ENCODE results near the gene GUCA2A. TPM values are rescaled to one million over a fixed set of nuclear protein-coding genes. Genes with fewer than 3 reads are reported as not detected.
"Not testable (repeated sequence)": the region's sequence is repeated elsewhere in the genome, so short reads cannot be mapped to it uniquely, and the experiment has no call there.

Gene GUCA2A, protein sequence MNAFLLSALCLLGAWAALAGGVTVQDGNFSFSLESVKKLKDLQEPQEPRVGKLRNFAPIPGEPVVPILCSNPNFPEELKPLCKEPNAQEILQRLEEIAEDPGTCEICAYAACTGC
- polyA plus RNA-seq: 68.7 TPM
- long read RNA-seq, donor 1, transcript GUCA2A-201 (3 exons, 569 nt): major isoform, 147 of 157 reads
- long read RNA-seq, donor 1, partial matches to known transcripts: 10 of 157 reads
- long read RNA-seq, donor 1, other reads (novel, unspliced or antisense): 0 of 157 reads
- long read RNA-seq, donor 2, transcript GUCA2A-201 (3 exons, 569 nt): major isoform, 118 of 126 reads
- long read RNA-seq, donor 2, partial matches to known transcripts: 8 of 126 reads
- long read RNA-seq, donor 2, other reads (novel, unspliced or antisense): 0 of 126 reads
- long read RNA-seq, donor 3: 0 reads
- long read RNA-seq, donor 4, transcript GUCA2A-201 (3 exons, 569 nt): major isoform, 120 of 142 reads
- long read RNA-seq, donor 4, partial matches to known transcripts: 22 of 142 reads
- long read RNA-seq, donor 4, other reads (novel, unspliced or antisense): 0 of 142 reads
- long read RNA-seq, donor 5, transcript GUCA2A-201 (3 exons, 569 nt): major isoform, 114 of 133 reads
- long read RNA-seq, donor 5, partial matches to known transcripts: 19 of 133 reads
- long read RNA-seq, donor 5, other reads (novel, unspliced or antisense): 0 of 133 reads
- long read RNA-seq, donor 6, transcript GUCA2A-201 (3 exons, 569 nt): major isoform, 47 of 47 reads
- long read RNA-seq, donor 6, partial matches to known transcripts: 0 of 47 reads
- long read RNA-seq, donor 6, other reads (novel, unspliced or antisense): 0 of 47 reads
- long read RNA-seq, donor 7, transcript GUCA2A-201 (3 exons, 569 nt): major isoform, 133 of 141 reads
- long read RNA-seq, donor 7, partial matches to known transcripts: 0 of 141 reads
- long read RNA-seq, donor 7, other reads (novel, unspliced or antisense): 8 of 141 reads
- long read RNA-seq, donor 8, transcript GUCA2A-201 (3 exons, 569 nt): major isoform, 223 of 233 reads
- long read RNA-seq, donor 8, partial matches to known transcripts: 10 of 233 reads
- long read RNA-seq, donor 8, other reads (novel, unspliced or antisense): 0 of 233 reads
- long read RNA-seq, donor 9, transcript GUCA2A-201 (3 exons, 569 nt): major isoform, 155 of 183 reads
- long read RNA-seq, donor 9, partial matches to known transcripts: 28 of 183 reads
- long read RNA-seq, donor 9, other reads (novel, unspliced or antisense): 0 of 183 reads
- long read RNA-seq, donor 10, transcript GUCA2A-201 (3 exons, 569 nt): major isoform, 25 of 25 reads
- long read RNA-seq, donor 10, partial matches to known transcripts: 0 of 25 reads
- long read RNA-seq, donor 10, other reads (novel, unspliced or antisense): 0 of 25 reads
- long read RNA-seq, donor 11, transcript GUCA2A-201 (3 exons, 569 nt): major isoform, 103 of 134 reads
- long read RNA-seq, donor 11, partial matches to known transcripts: 31 of 134 reads
- long read RNA-seq, donor 11, other reads (novel, unspliced or antisense): 0 of 134 reads

DNA sequence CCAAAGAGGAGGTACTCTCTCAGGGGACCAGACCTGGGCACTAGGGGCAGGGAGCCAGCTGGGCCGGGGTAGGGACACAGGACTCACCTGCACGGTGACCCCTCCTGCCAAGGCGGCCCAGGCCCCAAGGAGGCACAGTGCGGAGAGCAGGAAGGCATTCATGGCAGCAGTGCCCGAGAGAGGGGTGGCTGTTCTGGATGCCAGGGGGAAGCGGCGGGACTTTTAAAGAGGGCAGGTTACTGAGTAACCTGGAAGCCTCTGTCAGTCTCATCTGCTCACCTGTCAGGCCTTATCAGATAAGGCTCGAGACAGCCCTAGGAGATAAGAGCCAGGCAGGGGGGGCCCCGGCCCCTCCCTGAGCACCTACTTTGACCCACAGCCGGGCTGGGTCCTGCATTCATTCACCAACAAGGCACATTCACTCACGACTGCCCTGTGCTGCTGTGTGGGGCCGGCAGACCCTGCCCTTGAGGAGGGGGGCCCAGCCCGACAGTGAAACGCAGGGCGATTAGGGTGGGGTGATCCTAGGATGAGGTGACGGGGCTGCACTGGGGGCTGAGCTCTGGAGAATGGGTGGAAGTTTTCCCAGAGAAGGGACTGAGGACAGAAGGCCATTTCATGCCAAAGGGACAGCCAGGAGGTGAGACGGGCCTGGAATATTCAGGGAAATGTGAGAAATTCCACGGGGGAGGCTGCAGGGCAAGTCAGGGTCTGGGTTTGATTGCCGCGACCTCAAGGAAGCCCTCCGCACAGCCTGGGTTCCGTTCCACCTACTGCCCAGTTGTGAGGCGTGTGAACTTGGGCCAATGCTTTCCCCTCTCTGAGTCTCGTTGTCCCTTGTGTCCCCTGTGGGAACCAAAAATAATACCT, at the start of gene GUCA2A:
GUCA2A (minus strand) TSS at position 195 of the 870 bp plus-strand sequence; CDS start at position 162, 33 bp downstream.
- peak in 1 of 2 donors; percentile 51 for DNase-seq
- Histone ChIP-seq H3K4me3 (ENCODE audit: low read length) (peak within 1 kb of the TSS; percentile 7), H3K27me3 (ENCODE audit: control insufficient read depth, insufficient read depth, low read length) (no peaks in the 10 kb centered on the region), H3K9me3 (ENCODE audit: control insufficient read depth, low read depth, low read length) (no peaks in the 10 kb centered on the region), H3K36me3 (ENCODE audit: control insufficient read depth, insufficient read depth, low read length) (no peaks in the 10 kb centered on the region), H3K27ac (ENCODE audit: low read length) (peak within 1 kb of the TSS; percentile 79), H3K4me1 (ENCODE audit: control insufficient read depth, insufficient read depth, low read length) (peaks cover 56% of the 10 kb centered on the region)
- 40% methylated on average over 1 of the region's 24 CpGs for WGBS (ENCODE audit: insufficient coverage, low lambda C conversion rate)

DNA sequence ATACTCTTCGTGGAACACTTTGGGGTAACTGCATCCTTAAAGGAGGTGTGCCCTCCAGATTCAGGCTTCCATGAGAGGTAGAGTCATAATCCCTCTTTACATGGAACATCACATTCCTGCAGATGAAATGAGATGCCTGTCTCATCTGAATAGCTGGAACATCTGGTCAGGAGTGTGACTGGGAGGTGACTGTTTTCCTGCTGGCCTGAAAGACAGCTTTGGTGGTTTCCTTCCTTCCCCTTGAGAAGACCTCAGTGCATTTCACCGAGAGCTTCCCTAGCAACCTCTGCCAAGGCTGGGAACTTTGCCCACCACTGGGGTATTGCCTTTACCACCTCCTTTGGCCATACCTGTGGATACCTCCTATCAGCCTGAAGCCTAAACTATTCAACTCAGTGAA, 46.7 kb upstream of the GUCA2A start:
- Histone ChIP-seq H3K4me1 (ENCODE audit: control insufficient read depth, insufficient read depth, low read length) (no peaks in the 10 kb centered on the region), H3K9me3 (ENCODE audit: control insufficient read depth, low read depth, low read length) (peaks cover 10% of the 10 kb centered on the region), H3K27me3 (ENCODE audit: control insufficient read depth, insufficient read depth, low read length) (no peaks in the 10 kb centered on the region), H3K36me3 (ENCODE audit: control insufficient read depth, insufficient read depth, low read length) (peaks cover 25% of the 10 kb centered on the region), H3K4me3 (ENCODE audit: low read length) (no peak overlapping the region), H3K27ac (ENCODE audit: low read length) (no peak overlapping the region)
- no CpG with 5 or more reads among the region's 2 CpGs for WGBS (ENCODE audit: insufficient coverage, low lambda C conversion rate)
- DNase-seq: no peak

DNA sequence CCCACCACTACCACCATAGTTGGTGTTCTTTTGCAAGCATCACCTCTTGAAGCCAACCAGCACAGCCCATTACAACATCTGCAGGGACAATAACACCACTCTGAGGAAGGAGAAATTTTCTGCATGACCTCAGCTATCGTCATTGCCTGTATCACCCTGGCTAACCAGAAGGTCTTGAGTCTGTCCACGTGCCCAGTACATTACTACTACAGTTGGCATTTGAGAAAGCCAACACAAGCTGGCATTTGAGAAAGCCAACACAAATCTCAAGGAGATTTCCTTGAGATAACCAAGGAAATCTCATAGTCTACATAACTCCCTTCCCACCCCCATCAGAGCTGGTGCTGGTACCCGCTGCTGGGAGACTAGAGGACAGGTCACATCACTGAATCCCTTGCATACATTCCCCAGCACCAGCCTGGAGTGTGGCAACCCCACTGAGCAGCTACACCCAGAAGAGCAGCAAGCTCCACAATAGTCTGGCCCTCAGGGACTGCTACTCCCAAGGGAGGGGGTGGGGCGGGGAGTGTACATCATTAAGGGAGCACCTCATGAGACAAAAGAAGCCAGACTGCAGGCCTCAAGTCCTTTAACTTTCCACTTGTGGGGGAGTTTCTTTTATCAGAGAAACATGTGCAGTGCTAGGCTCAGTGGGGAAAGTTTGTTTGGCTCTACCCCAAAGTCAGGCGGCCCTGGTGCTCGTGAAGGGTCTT, 46.0 kb upstream of the GUCA2A start:
- Histone ChIP-seq H3K27me3 (ENCODE audit: control insufficient read depth, insufficient read depth, low read length) (no peaks in the 10 kb centered on the region), H3K4me3 (ENCODE audit: low read length) (no peak overlapping the region), H3K4me1 (ENCODE audit: control insufficient read depth, insufficient read depth, low read length) (no peaks in the 10 kb centered on the region), H3K36me3 (ENCODE audit: control insufficient read depth, insufficient read depth, low read length) (peaks cover 25% of the 10 kb centered on the region), H3K9me3 (ENCODE audit: control insufficient read depth, low read depth, low read length) (peaks cover 10% of the 10 kb centered on the region), H3K27ac (ENCODE audit: low read length) (no peak overlapping the region)
- DNase-seq: no peak
- WGBS (ENCODE audit: insufficient coverage, low lambda C conversion rate): no CpG with 5 or more reads among the region's 6 CpGs

DNA sequence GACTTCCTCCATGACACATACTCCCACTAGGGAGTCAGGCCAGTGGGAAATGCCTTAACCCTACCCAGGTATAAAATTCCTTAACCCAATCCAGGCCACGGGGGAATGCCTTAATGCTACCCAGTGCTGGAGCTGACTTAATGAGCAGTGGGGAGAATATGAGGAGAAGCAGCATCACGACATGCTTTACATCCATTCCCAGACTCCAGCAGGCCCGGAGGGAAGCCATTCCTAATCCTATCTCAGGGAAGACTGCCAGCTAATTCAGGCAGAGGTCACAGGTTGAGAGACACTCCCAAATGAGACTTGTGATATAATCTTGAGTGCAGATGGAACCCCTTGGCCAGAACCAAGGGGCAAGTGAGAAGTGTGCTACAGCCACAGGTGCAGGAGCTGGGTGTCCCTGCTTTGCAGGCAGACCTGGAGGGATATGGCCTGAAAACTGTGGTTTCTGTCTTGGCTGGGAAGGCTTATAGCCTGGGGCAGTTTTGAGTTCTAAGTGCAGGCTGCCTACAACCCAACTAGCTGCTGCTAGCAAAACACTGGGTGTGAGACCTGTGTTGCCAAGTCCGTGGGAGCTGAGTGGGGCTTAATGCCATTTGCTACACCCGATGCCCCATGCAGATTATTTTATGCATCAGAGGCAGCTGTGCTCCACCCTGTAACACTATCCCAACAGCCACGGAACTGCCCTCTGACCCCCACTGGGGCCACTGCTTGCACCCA, 45.1 kb upstream of the GUCA2A start:
- Histone ChIP-seq H3K27ac (ENCODE audit: low read length) (no peak overlapping the region), H3K36me3 (ENCODE audit: control insufficient read depth, insufficient read depth, low read length) (peaks cover 25% of the 10 kb centered on the region), H3K27me3 (ENCODE audit: control insufficient read depth, insufficient read depth, low read length) (no peaks in the 10 kb centered on the region), H3K4me1 (ENCODE audit: control insufficient read depth, insufficient read depth, low read length) (no peaks in the 10 kb centered on the region), H3K9me3 (ENCODE audit: control insufficient read depth, low read depth, low read length) (peaks cover 10% of the 10 kb centered on the region), H3K4me3 (ENCODE audit: low read length) (no peak overlapping the region)
- no peak for DNase-seq
- no CpG with 5 or more reads among the region's 6 CpGs for WGBS (ENCODE audit: insufficient coverage, low lambda C conversion rate)

DNA sequence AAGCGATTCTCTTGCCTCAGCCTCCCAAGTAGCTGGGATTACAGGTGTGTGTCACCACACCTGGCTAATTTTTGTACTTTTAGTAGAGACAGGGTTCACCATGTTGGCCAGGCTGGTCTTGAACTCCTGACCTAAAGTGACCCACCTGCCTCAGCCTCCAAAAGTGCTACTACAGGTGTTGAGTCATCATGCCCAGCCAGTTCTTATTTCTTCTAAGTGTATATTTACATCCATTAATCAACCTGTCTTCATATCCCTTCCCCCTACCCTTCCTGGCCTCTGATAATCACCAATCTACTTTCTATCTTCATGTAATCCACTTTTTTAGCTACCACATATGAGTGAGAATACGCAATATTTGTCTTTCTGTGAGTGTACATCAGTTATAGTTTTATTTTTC, 42.4 kb upstream of the GUCA2A start:
- no CpG with 5 or more reads among the region's 2 CpGs for WGBS (ENCODE audit: insufficient coverage, low lambda C conversion rate)
- H3K4me3 ChIP-seq (ENCODE audit: low read length); H3K4me1 ChIP-seq (ENCODE audit: control insufficient read depth, insufficient read depth, low read length); DNase-seq; H3K27me3 ChIP-seq (ENCODE audit: control insufficient read depth, insufficient read depth, low read length); H3K27ac ChIP-seq (ENCODE audit: low read length): not testable (repeated sequence)
- H3K9me3 ChIP-seq (ENCODE audit: control insufficient read depth, low read depth, low read length): peaks cover 17% of the 10 kb centered on the region
- peaks cover 24% of the 10 kb centered on the region for H3K36me3 ChIP-seq (ENCODE audit: control insufficient read depth, insufficient read depth, low read length)

DNA sequence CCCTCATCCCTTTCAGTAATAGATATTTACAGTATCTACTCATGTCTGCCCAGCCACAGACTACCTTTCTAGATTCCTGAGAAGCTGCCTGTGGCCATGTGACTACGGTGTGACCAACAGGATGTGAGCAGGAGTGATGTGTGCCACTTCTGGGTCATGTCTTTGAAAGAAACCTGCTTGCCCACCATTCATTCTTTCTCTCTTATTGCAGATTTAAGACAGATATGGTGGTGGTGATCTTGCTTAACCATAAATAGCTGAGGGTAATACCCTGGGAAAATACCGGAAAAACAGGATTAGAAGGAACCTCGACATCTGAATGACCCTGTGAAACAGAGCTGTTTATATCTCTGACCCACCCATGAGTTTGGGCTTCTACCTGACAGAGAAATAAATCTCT, 41.6 kb upstream of the GUCA2A start:
- Histone ChIP-seq H3K4me3 (ENCODE audit: low read length) (no peak overlapping the region), H3K9me3 (ENCODE audit: control insufficient read depth, low read depth, low read length) (peaks cover 19% of the 10 kb centered on the region), H3K27me3 (ENCODE audit: control insufficient read depth, insufficient read depth, low read length) (no peaks in the 10 kb centered on the region), H3K4me1 (ENCODE audit: control insufficient read depth, insufficient read depth, low read length) (no peaks in the 10 kb centered on the region), H3K27ac (ENCODE audit: low read length) (no peak overlapping the region), H3K36me3 (ENCODE audit: control insufficient read depth, insufficient read depth, low read length) (peaks cover 23% of the 10 kb centered on the region)
- WGBS (ENCODE audit: insufficient coverage, low lambda C conversion rate): no CpG with 5 or more reads among the region's 3 CpGs
- DNase-seq: no peak

DNA sequence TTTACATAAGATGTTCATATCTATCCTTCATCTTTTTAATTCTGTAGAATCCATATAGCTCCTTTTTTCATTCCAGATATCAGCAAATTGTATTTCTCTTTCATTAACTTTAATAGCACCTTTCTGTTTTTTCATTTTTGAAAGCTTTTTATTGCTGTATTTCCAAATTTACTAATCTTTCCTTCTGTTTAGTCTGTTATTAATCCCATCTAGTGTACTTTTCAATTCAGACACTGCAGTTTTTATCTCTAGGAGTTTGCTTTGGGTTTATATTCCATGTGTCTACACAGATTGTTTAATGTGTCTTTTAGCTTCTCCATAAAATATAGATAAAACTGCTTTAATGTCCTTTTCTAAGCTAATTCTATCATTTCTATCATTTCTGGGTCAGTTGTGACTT, 37.4 kb upstream of the GUCA2A start:
- peaks cover 17% of the 10 kb centered on the region for H3K9me3 ChIP-seq (ENCODE audit: control insufficient read depth, low read depth, low read length)
- no peak for DNase-seq
- no peaks in the 10 kb centered on the region for H3K4me1 ChIP-seq (ENCODE audit: control insufficient read depth, insufficient read depth, low read length)
- H3K4me3 ChIP-seq (ENCODE audit: low read length): no peak overlapping the region
- H3K36me3 ChIP-seq (ENCODE audit: control insufficient read depth, insufficient read depth, low read length): peaks cover 22% of the 10 kb centered on the region
- H3K27me3 ChIP-seq (ENCODE audit: control insufficient read depth, insufficient read depth, low read length): no peaks in the 10 kb centered on the region
- no peak overlapping the region for H3K27ac ChIP-seq (ENCODE audit: low read length)

DNA sequence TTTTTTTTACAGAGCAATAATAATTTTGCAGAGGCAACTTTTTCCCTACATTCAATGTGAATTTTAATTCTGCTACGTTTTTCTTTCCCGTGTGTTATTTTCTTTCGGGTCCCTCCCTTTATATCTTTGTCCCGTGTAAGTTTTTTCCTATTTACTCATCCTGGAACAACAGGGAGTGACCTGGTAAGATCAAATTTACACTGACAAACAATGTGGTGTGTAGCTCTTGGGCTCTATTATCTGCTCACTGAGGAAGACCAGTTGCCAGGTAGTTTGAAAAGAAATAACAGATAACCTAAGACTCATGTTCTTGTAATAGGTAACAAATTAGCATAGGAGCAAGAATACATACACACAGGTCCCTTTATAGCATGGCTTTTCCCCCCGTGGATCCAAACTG, 33.7 kb upstream of the GUCA2A start:
- peaks cover 39% of the 10 kb centered on the region for H3K36me3 ChIP-seq (ENCODE audit: control insufficient read depth, insufficient read depth, low read length)
- DNase-seq: no peak
- no peaks in the 10 kb centered on the region for H3K4me1 ChIP-seq (ENCODE audit: control insufficient read depth, insufficient read depth, low read length)

More for the DNA sequence above, 33.7 kb upstream of the GUCA2A start:
- peaks cover 11% of the 10 kb centered on the region for H3K9me3 ChIP-seq (ENCODE audit: control insufficient read depth, low read depth, low read length)
- H3K27me3 ChIP-seq (ENCODE audit: control insufficient read depth, insufficient read depth, low read length): no peaks in the 10 kb centered on the region
- H3K4me3 ChIP-seq (ENCODE audit: low read length): no peak overlapping the region
- 70% methylated on average over 4 of the region's 5 CpGs for WGBS (ENCODE audit: insufficient coverage, low lambda C conversion rate)
- H3K27ac ChIP-seq (ENCODE audit: low read length): no peak overlapping the region

Data from large intestine (tissue), 12 donors.